ENCODE data around the gene RFX8.

DNA sequence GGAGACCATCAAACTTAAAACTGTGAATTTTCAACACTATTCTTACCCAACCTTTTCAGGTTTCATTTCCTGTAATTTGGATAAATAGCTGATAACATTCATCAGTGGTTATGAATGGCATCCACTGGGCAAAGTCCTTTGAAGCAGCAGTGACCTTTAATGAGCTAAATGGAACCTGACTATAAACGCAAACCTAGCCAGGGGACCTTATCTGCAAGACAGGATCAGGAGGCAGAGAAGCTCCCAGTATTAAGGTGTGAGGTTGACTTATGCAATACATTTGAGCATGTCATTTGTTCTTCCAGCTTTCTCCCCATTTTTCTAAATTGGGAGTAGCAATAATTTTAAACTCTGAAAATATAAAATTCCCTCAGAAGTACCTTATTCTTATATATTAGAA, 126.0 kb downstream of the RFX8 start:
- TF ChIP-seq, protein P1, sequence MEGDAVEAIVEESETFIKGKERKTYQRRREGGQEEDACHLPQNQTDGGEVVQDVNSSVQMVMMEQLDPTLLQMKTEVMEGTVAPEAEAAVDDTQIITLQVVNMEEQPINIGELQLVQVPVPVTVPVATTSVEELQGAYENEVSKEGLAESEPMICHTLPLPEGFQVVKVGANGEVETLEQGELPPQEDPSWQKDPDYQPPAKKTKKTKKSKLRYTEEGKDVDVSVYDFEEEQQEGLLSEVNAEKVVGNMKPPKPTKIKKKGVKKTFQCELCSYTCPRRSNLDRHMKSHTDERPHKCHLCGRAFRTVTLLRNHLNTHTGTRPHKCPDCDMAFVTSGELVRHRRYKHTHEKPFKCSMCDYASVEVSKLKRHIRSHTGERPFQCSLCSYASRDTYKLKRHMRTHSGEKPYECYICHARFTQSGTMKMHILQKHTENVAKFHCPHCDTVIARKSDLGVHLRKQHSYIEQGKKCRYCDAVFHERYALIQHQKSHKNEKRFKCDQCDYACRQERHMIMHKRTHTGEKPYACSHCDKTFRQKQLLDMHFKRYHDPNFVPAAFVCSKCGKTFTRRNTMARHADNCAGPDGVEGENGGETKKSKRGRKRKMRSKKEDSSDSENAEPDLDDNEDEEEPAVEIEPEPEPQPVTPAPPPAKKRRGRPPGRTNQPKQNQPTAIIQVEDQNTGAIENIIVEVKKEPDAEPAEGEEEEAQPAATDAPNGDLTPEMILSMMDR (IDR thresholded peaks at IDR 0.05; ENCODE audit: low read depth, low read length), result no peak
- no peak for TF ChIP-seq EZH2phosphoT487 (IDR thresholded peaks at IDR 0.05; ENCODE audit: low read depth)
